HG02571 (cell line): Measurements from ENCODE around the gene COX4I2.
"Not testable (repeated sequence)": the region's sequence is repeated elsewhere in the genome, so short reads cannot be mapped to it uniquely, and the experiment has no call there.

Source experiments
- ATAC-seq: cut with Tn5 transposase; IDR thresholded peaks from one replicate; pipeline ENCODE4 v1.9.1; 2021; ENCODE audit warnings: mild to moderate bottlenecking, moderate library complexity; ENCODE audit not compliant: unreplicated experiment

COX4I2 gene

DNA sequence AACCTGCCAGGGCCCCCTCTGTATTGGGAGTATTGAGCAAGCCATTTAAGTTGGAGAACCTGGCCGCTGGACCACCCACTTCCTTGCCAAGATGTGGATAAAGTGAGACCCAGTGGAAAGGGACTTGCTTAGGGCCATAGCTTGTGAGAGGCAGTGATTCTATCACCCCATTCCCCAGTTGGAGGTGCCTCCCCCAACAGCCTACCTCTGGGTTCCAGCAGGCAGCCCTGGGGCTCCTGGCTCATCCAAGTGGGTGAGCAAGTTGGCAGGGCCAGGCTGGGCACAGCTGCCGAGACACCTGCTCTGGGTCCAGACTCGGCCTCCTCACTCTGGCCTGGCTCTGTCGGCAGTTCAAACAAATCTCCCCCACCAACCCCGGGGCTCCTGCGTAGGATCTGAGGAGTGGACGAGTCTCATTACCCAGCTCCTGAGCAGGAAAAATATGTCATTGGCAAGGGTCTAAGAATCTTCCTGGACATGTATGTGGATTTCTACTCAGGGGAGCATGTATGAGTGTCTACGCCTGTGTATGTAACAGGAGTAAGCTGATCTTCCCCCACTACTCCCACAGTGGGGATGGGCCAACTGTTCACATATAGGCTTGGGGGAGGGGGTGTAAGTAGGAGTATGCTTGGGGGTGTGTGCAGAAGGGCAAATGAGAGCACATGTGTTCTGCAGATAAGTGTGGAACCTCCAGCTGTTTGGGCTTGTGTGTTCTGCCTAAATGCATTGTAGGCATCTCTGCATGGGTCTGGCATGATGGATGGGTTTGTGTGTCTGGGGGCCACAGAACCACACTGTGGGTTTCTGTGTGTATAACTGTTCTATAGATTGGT is 30.7 kb upstream of the COX4I2 start:
- no peak for ATAC-seq

DNA sequence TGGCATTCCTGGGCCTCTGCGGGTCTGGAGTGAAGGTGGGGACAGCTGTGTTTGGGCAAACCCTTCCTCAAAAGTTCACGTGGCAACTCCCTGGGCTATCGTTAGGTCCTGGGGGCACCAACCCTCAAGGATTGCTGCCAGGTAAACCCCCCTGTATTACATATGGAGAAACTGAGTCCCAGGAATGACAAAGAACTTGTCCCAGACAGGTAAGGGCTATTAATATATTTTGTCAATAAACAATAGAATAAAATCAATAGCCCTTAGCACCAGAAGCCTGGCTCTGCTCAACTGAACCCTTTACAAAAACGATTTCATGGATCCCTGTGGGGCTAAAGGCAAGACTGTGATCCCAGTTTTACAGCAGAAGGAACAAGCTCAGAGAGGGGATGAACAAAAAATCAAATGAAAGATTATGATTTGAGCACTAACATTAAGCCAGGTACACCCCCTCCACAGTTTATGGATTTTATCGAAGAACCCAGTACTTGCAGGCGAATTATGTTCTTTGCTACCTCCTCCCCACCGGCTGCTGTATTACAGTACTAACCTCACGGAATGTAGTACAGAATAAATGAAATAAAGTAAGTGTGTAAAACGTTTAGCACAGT is 30.0 kb upstream of the COX4I2 start:
- ATAC-seq: no peak

DNA sequence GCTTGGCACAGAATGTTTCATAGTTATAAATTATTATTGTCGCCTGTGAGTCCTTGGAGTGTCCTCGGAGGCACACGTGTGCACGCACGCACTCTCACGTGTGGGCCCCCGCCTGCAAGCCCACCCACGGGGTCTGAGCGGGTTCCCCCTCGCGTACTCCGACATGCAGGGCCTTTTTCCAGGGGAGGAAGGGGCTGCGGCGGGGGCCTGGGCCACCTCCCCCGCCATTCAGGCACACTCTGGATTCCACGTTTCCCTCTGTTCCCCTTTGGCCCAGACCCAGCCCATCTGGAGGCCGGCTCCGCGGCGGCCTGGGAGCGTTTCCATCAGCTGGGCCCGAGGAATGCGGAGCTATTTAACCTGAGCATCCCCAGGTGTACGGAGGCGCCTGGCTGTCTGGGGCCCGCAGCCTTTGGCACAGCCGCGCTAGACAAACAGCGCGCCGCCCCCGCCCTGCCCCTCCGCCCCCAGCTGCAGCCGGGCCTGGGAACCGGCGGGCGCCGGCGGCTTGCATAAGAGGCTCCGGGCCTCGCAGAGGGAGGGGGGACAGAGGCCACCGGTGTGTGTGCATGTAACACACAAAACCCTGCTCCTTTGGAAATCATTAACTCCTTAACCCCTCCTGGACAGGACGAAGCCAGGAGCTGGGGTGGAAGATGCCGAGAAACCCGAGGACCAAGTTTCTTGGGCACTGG is 29.3 kb upstream of the COX4I2 start:
- ATAC-seq: no peak

DNA sequence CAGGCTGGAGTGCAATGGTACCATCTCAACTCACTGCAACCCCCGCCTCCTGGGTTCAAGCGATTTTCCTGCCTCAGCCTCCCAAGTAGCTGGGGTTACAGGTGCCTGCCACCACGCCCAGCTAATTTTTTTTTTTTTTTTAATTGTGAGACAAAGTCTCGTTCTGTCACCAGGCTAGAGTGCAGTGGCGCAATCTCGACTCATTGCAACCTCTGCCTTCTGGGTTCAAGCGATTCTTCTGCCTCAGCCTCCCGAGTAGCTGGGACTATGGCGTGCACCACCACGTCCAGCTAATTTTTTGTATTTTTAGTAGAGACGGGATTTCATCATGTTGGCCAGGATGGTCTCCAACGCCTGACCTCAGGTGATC is 25.5 kb upstream of the COX4I2 start:
- not testable (repeated sequence) for ATAC-seq

DNA sequence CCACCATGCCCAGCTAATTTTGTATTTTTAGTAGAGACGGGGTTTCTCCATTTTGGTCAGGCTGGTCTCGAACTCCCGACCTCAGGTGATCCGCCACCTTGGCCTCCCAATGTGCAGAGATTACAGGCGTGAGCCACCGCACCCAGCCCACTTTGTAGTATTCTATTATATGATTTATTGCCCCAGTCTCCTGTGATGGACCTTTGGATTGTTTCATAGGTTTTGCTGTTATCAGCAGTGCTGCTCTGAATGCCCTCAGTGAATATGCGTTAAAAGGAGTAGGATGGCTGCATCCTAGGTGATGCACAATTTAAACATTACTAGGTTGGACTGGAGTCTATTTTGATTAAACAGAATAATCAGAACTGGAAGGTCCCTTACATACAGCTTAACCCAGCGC is 22.3 kb upstream of the COX4I2 start:
- ATAC-seq: no peak

DNA sequence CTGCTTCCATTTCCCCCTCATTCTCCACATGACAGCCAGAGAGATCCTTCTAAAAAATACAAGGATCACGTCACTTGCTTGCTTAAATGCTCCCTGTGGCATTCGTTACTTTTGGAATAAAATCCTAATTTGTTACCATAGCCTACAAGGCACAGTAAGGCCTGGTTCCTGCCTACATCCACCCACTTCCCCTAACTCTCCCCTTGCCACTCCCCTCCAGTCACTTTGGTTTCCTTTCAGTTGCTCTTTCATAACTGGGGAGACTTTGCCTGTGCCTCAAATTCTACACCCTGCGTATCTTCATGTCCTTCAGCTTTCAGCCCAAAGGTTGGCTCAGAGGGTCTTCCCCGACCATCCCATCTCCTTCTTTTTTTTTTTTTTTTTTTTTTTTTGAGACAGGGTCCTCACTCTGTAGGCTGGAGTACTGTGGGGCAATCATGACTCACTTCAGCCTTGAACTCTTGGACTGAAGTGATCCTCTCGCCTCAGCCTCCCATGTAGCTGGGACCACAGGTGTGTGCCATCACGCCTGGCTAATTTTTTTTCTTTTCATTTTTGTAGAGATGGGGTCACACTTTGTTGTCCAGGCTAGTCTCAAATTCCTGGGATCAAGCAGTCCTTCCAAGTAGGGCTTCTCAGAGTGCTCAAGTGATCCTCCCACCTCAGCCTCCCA is 20.1 kb upstream of the COX4I2 start:
- ATAC-seq: no peak

DNA sequence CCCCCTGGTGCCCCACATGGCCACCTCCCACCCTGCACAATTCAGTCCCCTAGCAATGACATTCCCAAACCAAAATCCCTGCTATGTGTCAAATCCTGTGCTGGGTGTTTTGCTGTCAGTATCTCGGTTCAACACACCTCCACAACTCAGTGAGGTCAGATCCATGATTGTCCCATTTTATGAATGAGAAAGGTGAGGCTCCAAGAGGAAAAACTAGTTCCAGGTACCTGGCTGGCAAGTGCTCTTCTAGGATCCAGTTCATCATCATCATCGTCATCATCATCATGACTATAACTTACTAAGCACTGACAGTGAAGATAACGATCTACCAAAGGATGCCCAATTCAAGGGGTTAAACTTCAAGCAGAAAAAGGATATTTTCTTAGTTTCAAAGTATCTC is 17.5 kb upstream of the COX4I2 start:
- no peak for ATAC-seq

DNA sequence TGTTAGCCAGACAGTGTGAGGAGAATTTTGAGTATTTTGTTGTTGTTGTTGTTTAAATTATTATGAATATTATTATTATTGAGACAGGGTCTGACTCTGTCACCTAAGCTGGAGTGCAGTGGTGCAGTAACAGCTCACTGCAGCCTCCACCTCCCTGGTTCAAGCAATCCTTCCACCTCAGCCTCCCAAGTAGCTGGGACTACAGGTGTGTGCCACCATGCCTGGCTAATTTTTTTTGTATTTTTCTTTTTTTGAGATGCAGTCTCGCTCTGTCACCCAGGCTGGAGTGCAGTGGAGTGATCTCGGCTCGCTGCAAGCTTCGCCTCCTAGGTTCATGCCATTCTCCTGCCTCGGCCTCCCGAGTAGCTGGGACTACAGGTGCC is 14.6 kb upstream of the COX4I2 start:
- ATAC-seq: not testable (repeated sequence)

DNA sequence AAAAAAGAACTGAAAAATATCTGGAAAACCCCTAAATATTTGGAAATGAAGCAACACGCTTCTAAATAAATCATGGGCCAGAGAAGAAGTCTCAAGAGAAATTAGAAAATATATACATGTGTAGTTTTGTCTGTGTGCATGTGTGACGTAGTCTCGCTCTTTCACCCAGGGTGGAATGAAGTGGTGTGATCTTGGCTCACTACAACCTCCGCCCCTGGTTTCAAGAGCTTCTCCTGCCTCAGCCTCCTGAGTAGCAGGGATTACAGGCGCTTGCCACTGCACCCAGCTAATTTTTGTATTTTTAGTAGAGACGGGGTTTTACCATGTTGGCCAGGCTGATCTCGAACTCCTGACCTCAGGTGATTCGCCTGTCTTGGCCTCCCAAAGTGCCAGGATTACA is 11.2 kb upstream of the COX4I2 start:
- ATAC-seq: not testable (repeated sequence)

DNA sequence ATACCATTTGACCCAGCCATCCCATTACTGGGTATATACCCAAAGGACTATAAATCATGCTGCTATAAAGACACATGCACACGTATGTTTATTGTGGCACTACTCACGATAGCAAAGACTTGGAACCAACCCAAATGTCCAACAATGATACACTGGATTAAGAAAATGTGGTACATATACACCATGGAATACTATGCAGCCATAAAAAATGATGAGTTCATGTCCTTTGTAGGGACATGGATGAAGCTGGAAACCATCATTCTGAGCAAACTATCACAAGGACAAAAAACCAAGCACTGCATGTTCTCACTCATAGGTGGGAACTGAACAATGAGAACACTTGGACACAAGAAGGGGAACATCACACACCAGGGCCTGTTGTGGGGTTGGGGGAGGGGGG is 9.7 kb upstream of the COX4I2 start:
- ATAC-seq: not testable (repeated sequence)

DNA sequence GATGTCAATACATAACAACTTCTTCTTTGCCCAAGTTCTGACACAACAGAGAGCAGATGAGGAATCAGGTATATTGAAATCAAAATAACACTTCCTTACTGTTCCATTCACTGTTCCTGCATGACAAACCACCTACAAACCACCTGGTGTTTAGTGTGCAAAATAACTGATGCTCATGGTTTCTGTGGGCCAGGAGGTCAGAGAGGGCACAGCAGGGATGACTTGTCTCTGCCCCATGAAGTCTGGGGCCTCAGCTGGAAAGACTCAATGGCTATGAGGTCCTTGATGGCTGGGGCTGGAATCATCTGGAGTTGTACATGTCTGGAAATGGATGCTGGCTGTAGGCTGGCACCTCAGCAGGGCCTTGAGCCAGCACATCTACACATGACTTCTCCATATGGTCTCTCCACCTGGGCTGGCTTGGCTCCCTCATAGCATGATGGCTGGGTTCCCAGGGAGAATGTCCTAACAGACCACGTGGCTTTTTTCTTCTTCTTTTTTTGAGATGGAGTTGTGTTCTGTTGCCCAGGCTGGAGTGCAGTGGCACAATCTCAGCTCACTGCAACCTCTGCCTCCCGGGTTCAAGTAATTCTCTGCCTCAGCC is 7.4 kb upstream of the COX4I2 start:
- no peak for ATAC-seq

DNA sequence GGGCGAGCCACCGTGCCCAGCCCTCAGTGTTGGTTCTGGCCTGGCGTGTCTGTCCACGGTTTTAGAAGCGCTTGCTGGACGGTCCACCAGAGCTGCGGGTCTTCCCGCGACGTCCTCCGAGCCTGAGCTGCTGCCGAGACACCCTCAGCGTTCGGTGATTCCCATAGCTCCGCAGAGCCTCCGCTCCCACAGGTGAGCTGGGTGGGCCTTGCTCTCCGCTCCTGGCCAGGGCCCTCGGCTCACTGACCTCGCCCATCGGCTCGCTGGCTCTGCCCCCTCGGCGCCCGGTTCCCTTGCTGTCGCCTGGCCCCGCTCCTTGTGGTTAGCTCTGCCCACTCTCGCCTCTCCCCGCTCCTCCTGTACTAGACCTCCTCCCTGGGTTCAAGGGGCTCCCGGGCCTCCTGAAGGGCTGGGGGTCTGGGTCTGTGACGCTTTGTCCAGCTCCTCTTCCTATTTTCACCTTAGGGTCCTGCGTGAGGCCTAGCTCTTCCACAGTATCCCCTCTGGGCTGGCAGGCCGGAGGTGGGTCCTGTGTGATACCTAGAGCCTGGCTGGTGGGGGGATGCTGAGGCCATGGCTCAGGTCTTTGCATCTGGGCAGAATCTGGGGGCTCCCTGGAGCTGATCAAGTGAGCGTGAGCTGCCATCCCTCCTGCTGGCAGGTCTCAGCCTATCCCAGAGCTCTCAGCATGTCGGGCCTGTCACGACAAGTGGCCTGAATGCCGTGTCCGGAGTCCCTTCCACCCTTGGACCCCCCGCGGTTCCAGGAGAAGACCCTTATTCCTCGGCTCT is 5.0 kb upstream of the COX4I2 start:
- ATAC-seq: no peak

DNA sequence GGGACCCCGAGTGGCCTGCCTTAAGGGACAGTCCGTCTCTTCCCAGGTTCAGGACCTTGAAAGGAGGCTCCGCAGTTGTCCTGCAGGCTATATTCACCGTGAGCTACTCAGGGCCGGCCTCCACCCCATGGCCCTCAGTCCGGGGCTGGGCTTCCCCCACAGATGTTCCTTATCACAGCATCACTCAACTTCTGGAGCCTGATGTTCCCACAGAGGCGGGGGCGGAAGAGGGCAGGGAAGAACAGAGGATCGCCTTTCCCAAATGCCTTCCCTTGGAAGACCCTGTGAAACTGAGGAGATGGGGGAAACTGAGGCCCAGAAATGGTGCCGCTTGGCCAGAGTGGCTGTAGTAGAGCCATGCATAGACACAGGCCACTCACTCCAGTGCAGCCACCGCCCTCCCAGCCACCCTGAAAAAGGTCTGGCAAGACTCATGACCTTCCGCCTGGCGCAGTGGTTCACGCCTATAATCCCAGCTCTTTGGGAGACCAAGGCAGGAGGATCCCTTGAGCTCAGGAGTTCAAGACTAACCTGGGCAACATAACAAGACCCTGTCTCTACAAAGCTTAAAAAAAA is 4.3 kb upstream of the COX4I2 start:
- ATAC-seq: no peak

DNA sequence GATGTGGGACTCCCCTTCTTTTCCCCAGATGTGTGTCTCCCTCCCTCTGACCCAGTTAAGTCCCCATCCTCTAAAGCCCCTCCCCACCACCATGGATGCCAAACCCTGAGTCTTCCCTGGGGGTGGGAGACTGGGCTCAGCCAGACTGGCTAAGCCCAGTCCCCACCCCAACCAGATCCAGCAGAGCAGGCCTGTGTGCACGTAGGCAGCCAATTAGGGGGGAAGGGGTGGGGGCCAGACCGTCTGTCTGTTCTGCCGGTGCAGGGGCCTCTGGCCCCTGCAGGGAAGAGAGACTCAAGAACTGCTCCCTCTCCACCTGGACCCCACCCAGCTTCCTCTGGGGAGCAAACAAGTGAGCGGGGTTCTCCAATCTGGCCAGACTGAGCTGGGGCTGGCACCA is 605 bp downstream of the COX4I2 start:
- ATAC-seq: no peak

DNA sequence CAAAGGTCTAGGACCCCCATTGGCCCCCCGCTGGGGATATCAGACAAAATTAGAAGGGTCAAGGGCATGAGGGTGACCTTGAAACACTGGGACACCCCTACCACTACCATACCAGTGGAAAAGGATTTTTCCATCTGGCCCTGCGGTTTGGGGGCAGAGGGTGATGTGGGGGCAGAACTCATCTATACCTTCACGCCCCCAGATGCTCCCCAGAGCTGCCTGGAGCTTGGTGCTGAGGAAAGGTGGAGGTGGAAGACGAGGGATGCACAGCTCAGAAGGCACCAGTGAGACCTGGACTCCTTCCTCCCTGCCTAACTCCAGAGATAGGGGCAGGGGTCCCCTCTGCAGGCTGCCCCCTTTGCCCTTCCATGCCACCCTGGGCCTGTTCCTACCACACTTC is 1.1 kb downstream of the COX4I2 start:
- no peak for ATAC-seq

DNA sequence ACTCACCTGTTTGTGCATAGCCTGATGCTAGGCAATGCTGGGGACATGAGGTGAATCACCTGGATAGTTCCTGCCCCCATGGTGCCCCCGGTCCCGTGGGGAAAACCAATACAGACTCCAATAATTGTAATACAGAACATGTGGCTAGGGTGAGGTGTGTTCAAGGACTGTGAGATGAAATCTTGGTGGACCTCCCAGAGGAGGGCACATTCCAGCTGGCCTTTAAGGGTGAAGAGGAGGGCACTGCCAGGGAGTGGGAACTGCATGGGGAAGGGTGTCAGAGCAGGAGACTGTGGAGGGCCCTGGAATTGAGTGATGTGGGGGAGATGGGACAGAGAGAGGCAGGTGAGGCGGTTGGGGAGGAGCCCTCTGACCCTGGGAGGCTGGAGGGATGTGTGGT is 2.5 kb downstream of the COX4I2 start:
- ATAC-seq: no peak

DNA sequence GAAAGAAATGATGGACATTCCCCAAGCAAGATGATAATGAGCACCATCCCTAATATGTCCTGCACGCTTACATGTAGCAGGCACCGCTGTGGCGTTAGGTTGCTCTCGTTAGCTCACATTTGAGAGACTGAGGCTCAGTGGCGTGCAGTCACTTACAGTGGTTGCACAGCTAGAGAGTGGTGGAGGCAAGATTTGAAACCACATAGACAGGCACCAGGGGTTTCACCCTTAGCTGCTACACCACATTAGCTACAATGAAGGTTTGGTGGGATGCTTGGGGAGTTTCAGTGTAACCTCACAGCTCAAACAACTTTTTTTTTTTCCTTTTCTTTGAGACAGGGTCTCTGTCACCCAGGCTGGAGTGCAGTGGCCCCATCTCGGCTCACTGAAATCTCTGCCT is 3.7 kb downstream of the COX4I2 start:
- ATAC-seq: no peak

DNA sequence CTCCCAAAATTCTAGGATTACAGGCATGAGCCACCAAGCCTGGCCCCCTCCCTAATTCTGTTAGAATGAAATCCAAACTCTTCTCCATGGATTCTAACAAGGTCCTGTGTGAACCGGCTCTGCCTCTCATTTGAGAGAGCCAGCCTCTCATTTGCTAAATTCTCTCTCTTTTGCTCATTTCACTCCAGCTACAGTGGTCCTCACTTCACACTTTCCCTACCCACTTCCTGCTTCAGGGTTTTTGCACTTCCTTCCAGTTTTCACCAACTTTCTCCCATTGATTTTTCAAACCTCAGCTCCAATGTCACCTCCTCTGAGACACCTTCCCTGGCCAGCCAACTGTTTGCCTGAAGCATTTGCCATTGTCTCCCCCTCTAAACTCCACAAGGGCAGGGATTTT is 5.1 kb downstream of the COX4I2 start:
- ATAC-seq: no peak

DNA sequence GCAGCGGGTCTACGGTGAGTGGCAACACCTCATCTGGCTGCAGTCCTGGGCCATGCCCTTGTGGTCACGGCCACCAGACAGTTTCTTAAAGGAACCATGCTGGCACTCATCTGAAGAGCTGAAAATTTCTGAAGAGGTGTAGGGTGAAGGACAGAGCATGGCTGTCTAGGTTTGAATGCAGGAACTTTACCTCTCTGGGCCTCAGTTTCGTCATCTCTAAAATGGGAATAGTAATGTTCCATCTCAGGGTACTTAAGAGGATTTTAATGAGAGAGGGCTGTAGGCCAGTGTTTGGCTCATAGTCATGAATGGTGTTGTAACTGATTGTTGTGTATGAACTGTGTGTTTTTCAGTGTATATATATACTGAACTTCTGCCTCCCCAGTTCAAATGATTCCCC is 5.8 kb downstream of the COX4I2 start:
- ATAC-seq: no peak

DNA sequence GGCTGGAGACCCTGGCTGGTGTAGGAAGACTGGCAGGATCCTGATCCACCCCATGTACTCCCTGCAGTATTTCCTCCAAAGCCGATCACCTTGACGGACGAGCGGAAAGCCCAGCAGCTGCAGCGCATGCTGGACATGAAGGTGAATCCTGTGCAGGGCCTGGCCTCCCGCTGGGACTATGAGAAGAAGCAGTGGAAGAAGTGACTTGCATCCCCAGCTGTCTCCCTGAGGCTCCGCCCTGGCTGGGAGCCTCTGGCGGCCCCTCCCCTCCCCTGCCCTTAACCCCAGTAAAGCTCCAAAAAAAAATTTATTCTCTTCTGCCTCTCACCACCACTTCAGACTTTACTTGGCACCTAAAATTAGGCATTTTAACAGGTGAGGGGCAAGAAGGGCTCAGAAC is 7.0 kb downstream of the COX4I2 start:
- ATAC-seq: no peak
